Astrocyte of the spinal cord (primary cell): ENCODE data around the gene DENND5B.
"Not testable (repeated sequence)": the region's sequence is repeated elsewhere in the genome, so short reads cannot be mapped to it uniquely, and the experiment has no call there.

ENCODE experiments used
- DNase-seq: peaks from one replicate; pipeline ENCODE4 v3.0.0; 2011; ENCODE audit warnings: low read depth, low spot score
- H3K4me3 ChIP-seq: 2 replicates; pipeline ENCODE4 v1.5.1; 2011; ENCODE audit warnings: low read depth, mild to moderate bottlenecking, low read length, moderate library complexity
- in situ Hi-C: cut with HindIII; loops from 2 replicates; pipeline ENCODE4 v1.10.0; 2017; ENCODE audit warnings: low sequenced_read_pairs
- TF ChIP-seq, protein P1 (sequence below): IDR thresholded peaks from 2 replicates; pipeline ENCODE4 v1.5.1; 2012; ENCODE audit warnings: low read depth, mild to moderate bottlenecking, low read length, inconsistent platforms

The DENND5B gene

GRCh38 chr12:31478898-31479297 is 112.0 kb downstream of the DENND5B start:
- in situ Hi-C loops: no loop called here
- TF ChIP-seq, protein P1, sequence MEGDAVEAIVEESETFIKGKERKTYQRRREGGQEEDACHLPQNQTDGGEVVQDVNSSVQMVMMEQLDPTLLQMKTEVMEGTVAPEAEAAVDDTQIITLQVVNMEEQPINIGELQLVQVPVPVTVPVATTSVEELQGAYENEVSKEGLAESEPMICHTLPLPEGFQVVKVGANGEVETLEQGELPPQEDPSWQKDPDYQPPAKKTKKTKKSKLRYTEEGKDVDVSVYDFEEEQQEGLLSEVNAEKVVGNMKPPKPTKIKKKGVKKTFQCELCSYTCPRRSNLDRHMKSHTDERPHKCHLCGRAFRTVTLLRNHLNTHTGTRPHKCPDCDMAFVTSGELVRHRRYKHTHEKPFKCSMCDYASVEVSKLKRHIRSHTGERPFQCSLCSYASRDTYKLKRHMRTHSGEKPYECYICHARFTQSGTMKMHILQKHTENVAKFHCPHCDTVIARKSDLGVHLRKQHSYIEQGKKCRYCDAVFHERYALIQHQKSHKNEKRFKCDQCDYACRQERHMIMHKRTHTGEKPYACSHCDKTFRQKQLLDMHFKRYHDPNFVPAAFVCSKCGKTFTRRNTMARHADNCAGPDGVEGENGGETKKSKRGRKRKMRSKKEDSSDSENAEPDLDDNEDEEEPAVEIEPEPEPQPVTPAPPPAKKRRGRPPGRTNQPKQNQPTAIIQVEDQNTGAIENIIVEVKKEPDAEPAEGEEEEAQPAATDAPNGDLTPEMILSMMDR: no peak
- DNase-seq: no peak
- H3K4me3 ChIP-seq: no peak overlapping the region

DNA sequence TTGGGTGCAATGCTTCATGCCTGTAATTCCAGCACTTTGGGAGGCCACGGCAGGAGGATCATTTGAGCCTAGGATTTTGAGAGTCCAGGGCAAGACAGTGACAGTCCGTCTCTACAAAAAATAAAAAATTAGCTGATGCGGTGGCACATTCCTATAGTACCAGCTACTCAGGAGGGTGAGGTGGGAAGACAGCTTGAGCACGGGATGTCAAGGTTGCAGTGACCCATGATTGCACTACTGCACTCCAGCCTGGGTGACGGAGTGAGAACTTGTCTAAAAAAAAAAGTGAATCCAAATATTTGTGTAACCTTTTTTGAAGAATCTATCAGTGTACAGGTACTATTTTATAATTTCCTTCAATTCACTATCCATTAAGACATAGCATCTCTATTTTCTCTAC is 112.5 kb downstream of the DENND5B start:
- no peak for DNase-seq
- in situ Hi-C loops: no loop called here
- H3K4me3 ChIP-seq: no peak overlapping the region
- TF ChIP-seq, protein P1: no peak

DNA sequence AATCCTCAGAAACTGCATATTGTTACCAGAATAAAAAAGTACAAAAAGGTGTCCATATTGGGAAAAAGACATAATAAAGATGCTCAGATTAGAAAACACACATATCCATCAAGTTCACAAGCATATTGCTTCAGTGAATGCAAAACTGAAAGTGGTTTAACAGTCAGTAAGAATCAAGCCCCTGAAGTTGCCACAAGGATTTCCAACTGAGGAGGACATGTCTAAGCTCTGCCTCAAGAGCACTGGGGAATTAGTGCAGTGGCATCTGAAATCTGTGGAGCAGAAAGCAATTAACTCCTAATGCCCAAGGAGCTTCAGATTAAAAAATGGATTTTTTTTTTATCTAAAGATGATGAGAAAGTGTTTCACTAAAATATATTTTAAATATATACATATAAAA is 113.2 kb downstream of the DENND5B start:
- H3K4me3 ChIP-seq: no peak overlapping the region
- TF ChIP-seq, protein P1: no peak
- in situ Hi-C loops: no loop called here
- no peak for DNase-seq

DNA sequence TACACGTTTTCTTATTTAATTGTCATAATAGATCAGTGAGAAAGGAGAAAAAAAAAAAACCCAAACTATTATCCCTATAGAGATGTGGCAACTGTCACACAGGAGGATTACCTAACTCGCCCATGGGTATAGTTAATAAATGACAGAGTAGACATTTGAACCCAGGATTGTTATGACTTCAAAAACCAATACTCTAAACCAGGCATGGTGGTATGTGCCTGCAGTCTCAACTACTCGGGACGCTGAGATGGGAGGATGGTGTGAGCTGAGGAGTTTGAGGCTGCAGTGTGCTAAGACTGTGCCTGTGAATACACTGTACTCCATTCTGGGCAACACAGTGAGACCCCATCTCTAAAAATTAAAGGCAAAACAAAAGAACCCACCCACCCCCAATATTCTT is 114.5 kb downstream of the DENND5B start:
- in situ Hi-C loops: no loop called here
- no peak for DNase-seq
- TF ChIP-seq, protein P1: no peak
- no peak overlapping the region for H3K4me3 ChIP-seq

GRCh38 chr12:31475610-31476009 is 115.3 kb downstream of the DENND5B start:
- in situ Hi-C loops, H3K4me3 ChIP-seq, DNase-seq: not testable (repeated sequence)

- DNase-seq: no peak
- in situ Hi-C loops: no loop called here
- TF ChIP-seq, protein P1: no peak
- H3K4me3 ChIP-seq: no peak overlapping the region
These were observed 116.2 kb downstream of the DENND5B start for GRCh38 chr12:31474751-31475150.

DNA sequence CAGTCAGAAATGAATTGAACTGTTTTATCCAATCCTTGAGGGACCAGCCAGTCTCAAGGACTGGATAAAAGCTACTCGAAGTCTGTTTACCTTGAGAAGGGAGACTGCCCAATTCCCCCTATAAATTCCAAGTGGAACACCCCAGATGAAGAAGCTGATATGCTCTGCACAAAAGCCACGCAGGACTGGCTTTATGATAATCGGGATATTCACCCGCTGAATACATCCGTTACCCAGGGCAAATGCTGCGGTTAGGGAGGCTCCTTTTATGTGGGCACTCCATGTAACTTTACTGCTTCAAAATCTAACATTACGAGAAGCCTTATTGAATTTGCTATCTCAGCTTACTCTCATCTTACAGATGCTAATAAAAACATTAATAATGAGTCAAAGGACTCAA is 119.1 kb downstream of the DENND5B start:
- DNase-seq: peak; percentile 29
- H3K4me3 ChIP-seq: no peak overlapping the region
- TF ChIP-seq, protein P1: no peak
- in situ Hi-C loops: no loop called here
